Middle frontal gyrus (tissue), 1 donor: ENCODE data around the gene ZSCAN18.
A peak's percentile ranks its signal among the peaks of the same experiment; 100 is the strongest.

Experiments
- DNase-seq: peaks from one replicate; pipeline ENCODE4 v3.0.0-alpha.2; 2015; ENCODE audit warnings: low spot score; ENCODE audit errors: extremely low spot score

ZSCAN18 gene

GRCh38 chr19:58044886-58045285 is 53.1 kb downstream of the ZSCAN18 start:
- no peak for DNase-seq

GRCh38 chr19:58044391-58044790 is 53.6 kb downstream of the ZSCAN18 start:
- DNase-seq = no peak

- no peak for DNase-seq
These were observed 55.3 kb downstream of the ZSCAN18 start for GRCh38 chr19:58042495-58043340.

- no peak for DNase-seq
These were observed 57.1 kb downstream of the ZSCAN18 start for GRCh38 chr19:58040751-58041525.

GRCh38 chr19:58038688-58039204 is 59.3 kb downstream of the ZSCAN18 start:
- no peak for DNase-seq

- DNase-seq = peak; percentile 24
These were observed 59.9 kb downstream of the ZSCAN18 start for GRCh38 chr19:58037927-58038687.

GRCh38 chr19:58035863-58036262 is 62.2 kb downstream of the ZSCAN18 start:
- DNase-seq = no peak

GRCh38 chr19:58034477-58034793 is 63.6 kb downstream of the ZSCAN18 start:
- DNase-seq = no peak
